ENCODE data around the gene GBE1.

DNA sequence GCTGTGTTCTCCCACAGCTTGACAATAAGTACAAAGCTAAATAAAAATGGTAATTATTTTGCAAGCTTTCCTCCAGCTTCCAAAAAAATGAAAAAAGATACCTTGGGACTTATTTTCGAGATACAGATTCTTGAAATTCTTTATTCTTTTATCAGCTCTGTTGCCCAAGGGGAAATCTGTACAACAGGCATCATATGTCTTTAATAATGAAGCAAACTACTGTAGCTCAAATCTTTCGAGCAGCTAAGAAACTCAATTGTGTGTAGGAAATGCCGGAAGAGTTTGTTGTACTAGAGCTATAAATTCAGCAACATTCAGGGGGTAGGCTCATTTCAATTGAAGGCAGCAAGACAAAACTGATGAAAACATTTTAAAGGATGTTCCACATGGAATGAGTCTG is 297.7 kb downstream of the GBE1 start:
- TF ChIP-seq, protein P1, sequence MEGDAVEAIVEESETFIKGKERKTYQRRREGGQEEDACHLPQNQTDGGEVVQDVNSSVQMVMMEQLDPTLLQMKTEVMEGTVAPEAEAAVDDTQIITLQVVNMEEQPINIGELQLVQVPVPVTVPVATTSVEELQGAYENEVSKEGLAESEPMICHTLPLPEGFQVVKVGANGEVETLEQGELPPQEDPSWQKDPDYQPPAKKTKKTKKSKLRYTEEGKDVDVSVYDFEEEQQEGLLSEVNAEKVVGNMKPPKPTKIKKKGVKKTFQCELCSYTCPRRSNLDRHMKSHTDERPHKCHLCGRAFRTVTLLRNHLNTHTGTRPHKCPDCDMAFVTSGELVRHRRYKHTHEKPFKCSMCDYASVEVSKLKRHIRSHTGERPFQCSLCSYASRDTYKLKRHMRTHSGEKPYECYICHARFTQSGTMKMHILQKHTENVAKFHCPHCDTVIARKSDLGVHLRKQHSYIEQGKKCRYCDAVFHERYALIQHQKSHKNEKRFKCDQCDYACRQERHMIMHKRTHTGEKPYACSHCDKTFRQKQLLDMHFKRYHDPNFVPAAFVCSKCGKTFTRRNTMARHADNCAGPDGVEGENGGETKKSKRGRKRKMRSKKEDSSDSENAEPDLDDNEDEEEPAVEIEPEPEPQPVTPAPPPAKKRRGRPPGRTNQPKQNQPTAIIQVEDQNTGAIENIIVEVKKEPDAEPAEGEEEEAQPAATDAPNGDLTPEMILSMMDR (optimal IDR thresholded peaks at IDR 0.05 in 1 of 3, IDR thresholded peaks at IDR 0.05 in 1 of 3, conservative IDR thresholded peaks at IDR 0.05 in 1 of 3; ENCODE audit: extremely low read depth in 1 of 3, insufficient read depth in 2 of 3, low read length in 3 of 3), result no peak
- TF ChIP-seq EZH2 (IDR thresholded peaks at IDR 0.05; ENCODE audit: low read length), result no peak

Data from keratinocyte (primary cell).